Measurements from ENCODE around the gene MAML3.
A peak's percentile ranks its signal among the peaks of the same experiment; 100 is the strongest.

Gene MAML3

GRCh38 chr4:139773560-139774318 lies 380.2 kb downstream of the MAML3 start:
- DNase-seq = no peak

GRCh38 chr4:139770361-139770760 lies 383.6 kb downstream of the MAML3 start:
- no peak for DNase-seq

- no peak for DNase-seq
These were observed 384.6 kb downstream of the MAML3 start for GRCh38 chr4:139769364-139769763.

GRCh38 chr4:139768896-139769295 lies 385.1 kb downstream of the MAML3 start:
- DNase-seq = no peak

GRCh38 chr4:139768366-139768765 lies 385.6 kb downstream of the MAML3 start:
- no peak for DNase-seq

- no peak for DNase-seq
These were observed 386.4 kb downstream of the MAML3 start for GRCh38 chr4:139767585-139767984.

GRCh38 chr4:139767168-139767567 lies 386.8 kb downstream of the MAML3 start:
- no peak for DNase-seq

- DNase-seq = no peak
These were observed 389.2 kb downstream of the MAML3 start for GRCh38 chr4:139764686-139765310.

- no peak for DNase-seq
These were observed 389.8 kb downstream of the MAML3 start for GRCh38 chr4:139764182-139764581.

- peak in 1 of 2 donors; percentile 52 for DNase-seq
These were observed 390.3 kb downstream of the MAML3 start for GRCh38 chr4:139763672-139764071.

- DNase-seq = no peak
These were observed 390.8 kb downstream of the MAML3 start for GRCh38 chr4:139763205-139763604.

- DNase-seq = peak in 1 of 2 donors; percentile 31
These were observed 391.3 kb downstream of the MAML3 start for GRCh38 chr4:139762720-139763119.

GRCh38 chr4:139761461-139761860 lies 392.5 kb downstream of the MAML3 start:
- DNase-seq = no peak

- DNase-seq = no peak
These were observed 393.4 kb downstream of the MAML3 start for GRCh38 chr4:139760567-139760966.

- DNase-seq = no peak
These were observed 394.9 kb downstream of the MAML3 start for GRCh38 chr4:139759097-139759496.

- no peak for DNase-seq
These were observed 397.4 kb downstream of the MAML3 start for GRCh38 chr4:139756391-139757180.

GRCh38 chr4:139754938-139755337 lies 399.0 kb downstream of the MAML3 start:
- DNase-seq = no peak

GRCh38 chr4:139753686-139754085 lies 400.3 kb downstream of the MAML3 start:
- DNase-seq = no peak

GRCh38 chr4:139749835-139750498 lies 404.0 kb downstream of the MAML3 start:
- DNase-seq = no peak

- DNase-seq = no peak
These were observed 404.6 kb downstream of the MAML3 start for GRCh38 chr4:139749338-139749737.

GRCh38 chr4:139746431-139747171 lies 407.4 kb downstream of the MAML3 start:
- DNase-seq = no peak

- DNase-seq = no peak
These were observed 408.8 kb downstream of the MAML3 start for GRCh38 chr4:139745111-139745639.
